HepG2 (cell line): Measurements from ENCODE around the gene DTX2.
"Not testable (repeated sequence)": the region's sequence is repeated elsewhere in the genome, so short reads cannot be mapped to it uniquely, and the experiment has no call there.

Source experiments
- CTCF ChIP-seq: sonication (generic); formaldehyde crosslinking; IDR thresholded peaks from 2 replicates; pipeline ENCODE4 v1.5.0; 2020; ENCODE audit warnings: mild to moderate bottlenecking, missing genetic modification reagents, moderate library complexity
- KLF16 ChIP-seq, 2 experiments: sonication (generic) in 1 of 2; formaldehyde crosslinking in 1 of 2; IDR thresholded peaks; 2 replicates each; pipeline versions ENCODE4 v1.6.1 to v1.8.0; 2016 to 2023; ENCODE audit warnings: missing genetic modification reagents in 2 of 2, missing compliant biosample characterization in 1 of 2
- NR1H2 ChIP-seq: sonication (generic); formaldehyde crosslinking; IDR thresholded peaks from 2 replicates; pipeline ENCODE4 v1.8.1; 2022; ENCODE audit warnings: low read depth, missing genetic modification reagents, borderline replicate concordance
- POLR2G ChIP-seq: fragments of 200-400 bp; formaldehyde crosslinking; IDR thresholded peaks from 2 replicates; pipeline ENCODE4 v1.6.1; 2018; ENCODE audit warnings: mild to moderate bottlenecking, low read depth, low read length, moderate library complexity
- RAD21 ChIP-seq: fragments of 450-650 bp; formaldehyde crosslinking; IDR thresholded peaks from 2 replicates; pipeline ENCODE4 v1.5.0; 2020; ENCODE audit warnings: mild to moderate bottlenecking
- SSRP1 ChIP-seq: IDR thresholded peaks from 2 replicates; pipeline ENCODE4 v1.6.1; 2016; ENCODE audit warnings: control low read depth
- U2AF2 ChIP-seq: fragments of 200-400 bp; formaldehyde crosslinking; IDR thresholded peaks from 2 replicates; pipeline ENCODE4 v1.6.1; 2017; ENCODE audit warnings: low read depth, mild to moderate bottlenecking, low read length
- YY1 ChIP-seq: IDR thresholded peaks from 2 replicates; pipeline ENCODE4 v1.6.1; 2011; ENCODE audit warnings: low read length, low read depth, moderate library complexity, mild to moderate bottlenecking; ENCODE audit not compliant: insufficient read depth, insufficient replicate concordance
- ZNF615 ChIP-seq: sonication (generic); formaldehyde crosslinking; IDR thresholded peaks from 2 replicates; pipeline ENCODE4 v1.5.0; 2020; ENCODE audit warnings: mild to moderate bottlenecking, missing genetic modification reagents, borderline replicate concordance
- ZSCAN29 ChIP-seq: sonication (generic); formaldehyde crosslinking; conservative IDR thresholded peaks from 2 replicates; pipeline ENCODE4 v1.4.0; 2020; ENCODE audit warnings: mild to moderate bottlenecking, missing genetic modification reagents
- TF ChIP-seq, protein P1 (sequence below): sonication (generic); formaldehyde crosslinking; IDR thresholded peaks from 2 replicates; pipeline ENCODE4 v1.8.0; 2022; ENCODE audit warnings: mild to moderate bottlenecking, missing genetic modification reagents, borderline replicate concordance
- TF ChIP-seq, protein P2 (sequence below): sonication (generic); formaldehyde crosslinking; IDR thresholded peaks from 2 replicates; pipeline ENCODE4 v1.4.0; 2020; ENCODE audit warnings: missing genetic modification reagents, borderline replicate concordance

DNA sequence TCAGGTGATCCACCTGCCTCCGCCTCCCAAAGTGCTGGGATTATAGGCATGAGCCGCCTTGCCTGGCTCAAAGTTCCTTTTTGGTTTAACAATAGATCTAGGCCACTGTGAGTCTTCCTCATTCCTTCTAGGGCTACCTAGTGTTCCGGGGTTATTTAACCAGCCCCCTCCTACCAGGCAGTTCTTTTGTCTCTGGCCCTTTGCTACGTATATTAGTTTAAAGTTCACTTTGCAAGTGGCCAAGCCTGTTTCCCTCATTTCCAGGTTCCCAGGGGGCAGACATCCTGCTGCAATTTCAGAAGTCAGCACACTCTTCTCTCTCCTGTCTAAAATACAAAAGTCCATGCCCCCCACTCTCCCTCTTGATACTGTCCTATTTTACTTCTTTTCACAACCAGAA lies 3.0 kb upstream of the DTX2 start:
- not testable (repeated sequence) for TF ChIP-seq SSRP1 (CRISPR knock-in tag); ZNF615; KLF16 (CRISPR knock-in tag; IDR thresholded peaks at IDR 0.05); RAD21 (CRISPR knock-in tag); YY1; CTCF (CRISPR knock-in tag); U2AF2; ZSCAN29 (CRISPR knock-in tag); POLR2G; NR1H2 (CRISPR knock-in tag)
- TF ChIP-seq, protein P1, sequence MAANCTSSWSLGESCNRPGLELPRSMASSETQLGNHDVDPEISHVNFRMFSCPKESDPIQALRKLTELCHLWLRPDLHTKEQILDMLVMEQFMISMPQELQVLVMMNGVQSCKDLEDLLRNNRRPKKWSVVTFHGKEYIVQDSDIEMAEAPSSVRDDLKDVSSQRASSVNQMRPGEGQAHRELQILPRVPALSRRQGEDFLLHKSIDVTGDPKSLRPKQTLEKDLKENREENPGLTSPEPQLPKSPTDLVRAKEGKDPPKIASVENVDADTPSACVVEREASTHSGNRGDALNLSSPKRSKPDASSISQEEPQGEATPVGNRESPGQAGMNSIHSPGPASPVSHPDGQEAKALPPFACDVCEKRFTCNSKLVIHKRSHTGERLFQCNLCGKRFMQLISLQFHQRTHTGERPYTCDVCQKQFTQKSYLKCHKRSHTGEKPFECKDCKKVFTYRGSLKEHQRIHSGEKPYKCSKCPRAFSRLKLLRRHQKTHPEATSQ (CRISPR knock-in tag) = not testable (repeated sequence)
- TF ChIP-seq, protein P2, sequence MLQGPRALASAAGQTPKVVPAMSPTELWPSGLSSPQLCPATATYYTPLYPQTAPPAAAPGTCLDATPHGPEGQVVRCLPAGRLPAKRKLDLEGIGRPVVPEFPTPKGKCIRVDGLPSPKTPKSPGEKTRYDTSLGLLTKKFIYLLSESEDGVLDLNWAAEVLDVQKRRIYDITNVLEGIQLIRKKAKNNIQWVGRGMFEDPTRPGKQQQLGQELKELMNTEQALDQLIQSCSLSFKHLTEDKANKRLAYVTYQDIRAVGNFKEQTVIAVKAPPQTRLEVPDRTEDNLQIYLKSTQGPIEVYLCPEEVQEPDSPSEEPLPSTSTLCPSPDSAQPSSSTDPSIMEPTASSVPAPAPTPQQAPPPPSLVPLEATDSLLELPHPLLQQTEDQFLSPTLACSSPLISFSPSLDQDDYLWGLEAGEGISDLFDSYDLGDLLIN = not testable (repeated sequence)
